Esophagus (tissue), 2 donors: ENCODE measurements around the gene TUBB8. TPM values are rescaled to one million over a fixed set of nuclear protein-coding genes. Genes with fewer than 3 reads are reported as not detected.

Experiments
- H3K27ac ChIP-seq, 2 donors: one replicate each; pipeline ENCODE4 v1.5.1; 2013; ENCODE audit warnings: low read depth in 2 of 2, mild to moderate bottlenecking in 2 of 2, inconsistent platforms in 1 of 2, low read length in 1 of 2, moderate library complexity in 1 of 2
- H3K27me3 ChIP-seq, 2 donors: one replicate each; pipeline ENCODE4 v1.6.1; 2013; ENCODE audit warnings: low read length in 2 of 2, control low read depth in 1 of 2, mild to moderate bottlenecking in 1 of 2; ENCODE audit not compliant: insufficient read depth in 2 of 2, control insufficient read depth in 1 of 2
- H3K36me3 ChIP-seq, 2 donors: one replicate each; pipeline ENCODE4 v1.6.1; 2013; ENCODE audit warnings: low read length in 1 of 2; ENCODE audit not compliant: control insufficient read depth in 2 of 2, insufficient read depth in 2 of 2
- H3K4me1 ChIP-seq, 2 donors: one replicate each; pipeline ENCODE4 v1.6.1; 2013; ENCODE audit warnings: low read length in 1 of 2; ENCODE audit not compliant: control insufficient read depth in 2 of 2, insufficient read depth in 2 of 2
- H3K4me3 ChIP-seq, 2 donors: one replicate each; pipeline ENCODE4 v1.5.1; 2013; ENCODE audit warnings: low read length in 2 of 2, mild to moderate bottlenecking in 2 of 2, low read depth in 1 of 2, moderate library complexity in 1 of 2
- H3K9me3 ChIP-seq, 2 donors: one replicate each; pipeline ENCODE4 v1.6.1; 2013; ENCODE audit warnings: mild to moderate bottlenecking in 2 of 2, low read depth in 1 of 2, low read length in 1 of 2, moderate library complexity in 1 of 2; ENCODE audit not compliant: control insufficient read depth in 2 of 2, insufficient read depth in 1 of 2
- WGBS, 2 donors: extraction: QIAGEN DNeasy Blood & Tissue Kit; methylation state at CpG; one replicate each; pipeline ENCODE4 v1.1.7; 2013; 5-methylcytosine and 5-hydroxymethylcytosine counted together
- polyA plus RNA-seq, 2 donors: library from polyadenylated mRNA; stranded (reverse); fragments of 200-250 nt; gene quantifications; one replicate each; pipeline ENCODE4 v1.2.3, GENCODE V29; 2013
- donor health status: healthy with polysubstance abuse.
- donor health status: Bipolar disorder and iron deficiency.

Gene TUBB8
- under 1 TPM in 1 of 2 donors, not detected in 1; 0.02 TPM for polyA plus RNA-seq

DNA sequence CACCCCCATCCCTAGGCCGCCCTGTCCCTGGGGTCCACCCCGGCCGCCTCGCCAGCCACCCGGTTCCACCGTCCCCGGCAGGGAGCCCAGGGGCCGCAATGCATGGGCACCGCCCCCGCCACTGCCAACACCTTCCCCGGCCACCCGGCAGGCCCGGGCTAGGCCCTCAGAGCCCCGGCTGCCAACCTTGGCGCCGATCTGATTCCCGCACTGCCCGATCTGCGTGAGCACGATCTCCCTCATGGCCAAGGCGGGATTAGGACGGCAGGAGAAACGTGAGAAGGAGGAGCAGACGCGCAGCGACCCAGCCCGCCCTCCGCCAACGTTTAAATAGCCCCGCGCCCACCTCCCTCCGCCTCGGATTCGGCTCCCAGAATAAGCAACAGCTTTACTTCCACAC is at the start of gene TUBB8:
Gene TUBB8, minus strand, starts transcription at position 301 of the 400 bp plus-strand sequence. Its CDS starts 58 bp downstream, at position 243.
- 56 to 81% methylated on average over 23 to 34 of the region's 34 CpGs for WGBS, 2 donors
- Histone ChIP-seq H3K27ac (no peak within 1 kb of the TSS), H3K27me3 (no peaks in the 10 kb centered on the region), H3K36me3 (no peaks in the 10 kb centered on the region), H3K9me3 (no peaks in the 10 kb centered on the region), H3K4me3 (no peak within 1 kb of the TSS), H3K4me1 (no peaks in the 10 kb centered on the region)

- Histone ChIP-seq H3K4me3 (no peak overlapping the region), H3K27me3 (no peaks in the 10 kb centered on the region), H3K27ac (no peak overlapping the region), H3K4me1 (peaks cover 3 to 8% of the 10 kb centered on the region in 2 donors), H3K36me3 (no peaks in the 10 kb centered on the region), H3K9me3 (peaks cover 7 to 8% of the 10 kb centered on the region in 2 donors)
- WGBS, 2 donors, result 6 to 18% methylated on average over 1 of the region's 1 CpG
Observed at GRCh38 chr10:96466-96865, 47.4 kb upstream of the TUBB8 start.

DNA sequence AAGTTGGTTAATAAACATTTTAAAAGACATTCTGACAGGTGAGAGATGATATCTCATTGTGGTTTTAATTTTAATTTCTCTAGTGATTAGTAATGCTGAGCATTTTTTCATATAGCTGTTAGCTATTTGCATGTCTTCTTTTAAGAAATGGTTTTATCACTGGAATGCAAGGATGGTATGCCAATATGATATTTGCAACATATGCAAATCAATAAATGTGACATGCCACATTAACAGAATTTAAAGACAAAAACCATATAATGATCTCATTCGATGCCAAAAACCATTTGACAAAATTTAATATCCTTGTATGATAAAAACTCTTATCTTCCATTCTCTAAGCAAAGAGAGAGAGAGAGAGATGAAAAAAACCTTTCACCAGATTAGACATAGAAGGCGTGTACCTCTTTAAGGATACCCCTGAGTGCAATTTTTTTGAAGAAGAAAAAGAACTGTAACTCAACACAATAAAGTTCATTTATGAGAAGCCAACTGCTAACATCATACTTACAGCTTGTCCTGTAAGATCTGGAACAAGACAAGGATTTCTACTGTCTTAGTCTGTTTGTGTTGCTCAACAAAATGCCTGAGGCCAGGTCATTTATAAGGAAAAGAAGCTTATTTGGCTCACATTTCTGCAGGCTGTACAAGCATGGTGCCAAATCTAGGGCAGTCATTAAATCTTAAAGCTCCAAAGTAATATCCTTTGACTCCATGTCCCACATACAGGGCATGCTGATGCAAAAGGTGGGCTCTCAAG is 46.4 kb upstream of the TUBB8 start:
- H3K27ac ChIP-seq, result no peak overlapping the region
- H3K4me1 ChIP-seq, result peaks cover 3 to 11% of the 10 kb centered on the region in 2 donors
- no peak overlapping the region for H3K4me3 ChIP-seq
- no peaks in the 10 kb centered on the region for H3K27me3 ChIP-seq
- WGBS, 2 donors, result 69 to 71% methylated on average over 2 of the region's 2 CpGs
- peaks cover 7 to 8% of the 10 kb centered on the region in 2 donors for H3K9me3 ChIP-seq
- no peaks in the 10 kb centered on the region for H3K36me3 ChIP-seq

DNA sequence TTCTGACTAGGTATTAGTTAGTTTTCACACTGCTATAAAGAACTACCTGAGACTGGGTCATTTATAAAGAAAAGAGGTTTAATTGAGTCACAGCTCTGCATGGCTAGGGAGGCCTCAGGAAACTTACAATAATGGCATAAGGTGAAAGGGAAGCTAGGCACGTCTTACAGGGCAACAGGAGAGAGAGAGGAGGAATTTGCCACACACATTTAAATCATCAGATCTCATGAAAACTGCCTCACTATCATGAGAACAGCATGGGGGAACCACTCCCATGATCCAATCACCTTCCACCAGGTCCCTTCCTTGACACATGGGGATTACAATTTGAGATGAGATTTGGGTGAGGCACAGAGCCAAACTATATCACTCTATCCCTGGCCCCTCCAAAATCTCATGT is 45.5 kb upstream of the TUBB8 start:
- Histone ChIP-seq H3K27me3 (no peaks in the 10 kb centered on the region), H3K4me3 (no peak overlapping the region), H3K9me3 (peaks cover 7 to 8% of the 10 kb centered on the region in 2 donors), H3K27ac (no peak overlapping the region), H3K36me3 (no peaks in the 10 kb centered on the region), H3K4me1 (peaks cover 3 to 11% of the 10 kb centered on the region in 2 donors)
- 16 to 21% methylated on average over 1 of the region's 1 CpG for WGBS, 2 donors

DNA sequence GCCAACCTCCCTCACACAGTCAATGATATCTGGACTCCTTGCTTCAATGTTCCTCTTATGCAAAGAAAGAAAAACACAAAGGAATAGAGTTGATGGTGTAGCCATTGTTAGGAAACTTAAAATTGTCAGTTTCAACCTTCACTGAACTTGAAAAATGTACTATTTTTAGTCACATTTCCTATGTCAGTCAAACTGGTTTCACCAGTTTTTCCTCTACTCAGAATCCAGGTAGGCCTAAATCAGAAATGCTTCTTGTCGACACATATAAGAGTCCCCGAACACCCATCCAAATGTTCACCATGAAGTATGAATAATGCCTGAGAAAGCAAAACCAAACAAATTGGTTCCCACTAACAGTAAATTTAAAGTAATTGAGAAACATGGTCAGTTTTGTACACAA is 43.8 kb upstream of the TUBB8 start:
- Histone ChIP-seq H3K27me3 (no peaks in the 10 kb centered on the region), H3K4me3 (no peak overlapping the region), H3K4me1 (peaks cover 3 to 11% of the 10 kb centered on the region in 2 donors), H3K36me3 (no peaks in the 10 kb centered on the region), H3K27ac (no peak overlapping the region), H3K9me3 (peaks cover 7 to 8% of the 10 kb centered on the region in 2 donors)
- 45 to 55% methylated on average over 2 of the region's 2 CpGs for whole genome bisulfite sequencing, 2 donors

DNA sequence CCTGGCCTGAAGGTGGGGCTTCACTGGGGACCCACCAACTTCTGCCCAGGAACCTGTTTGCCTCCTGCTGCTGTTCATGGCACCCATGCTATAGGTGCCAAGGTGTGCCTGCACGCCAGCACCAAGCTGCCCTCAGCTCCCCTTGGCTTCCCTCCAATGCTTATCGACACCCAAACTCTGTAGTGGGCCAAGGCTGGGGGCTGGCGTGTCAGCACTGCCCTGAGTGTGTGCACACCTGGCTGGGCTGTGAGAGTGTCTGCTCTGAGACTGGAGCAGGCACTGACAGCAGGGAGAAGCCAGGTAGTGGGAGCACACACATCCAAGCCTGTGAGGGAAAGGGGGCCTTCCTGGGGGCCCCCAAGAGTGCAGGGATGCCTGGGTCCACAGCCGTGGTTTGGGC is 43.1 kb upstream of the TUBB8 start:
- H3K27ac ChIP-seq, result no peak overlapping the region

GRCh38 chr10:91313-91712 is 42.2 kb upstream of the TUBB8 start:
- Histone ChIP-seq H3K27ac (no peak overlapping the region), H3K9me3 (peaks cover 4 to 5% of the 10 kb centered on the region in 2 donors), H3K4me3 (no peak overlapping the region), H3K36me3 (no peaks in the 10 kb centered on the region), H3K27me3 (no peaks in the 10 kb centered on the region), H3K4me1 (peaks cover 3 to 11% of the 10 kb centered on the region in 2 donors)
- 84 to 88% methylated on average over 8 of the region's 8 CpGs for WGBS, 2 donors

More for the DNA sequence above, 43.1 kb upstream of the TUBB8 start:
- H3K4me3 ChIP-seq, result no peak overlapping the region
- WGBS, 2 donors, result 42 to 54% methylated on average over 4 of the region's 4 CpGs
- peaks cover 7 to 8% of the 10 kb centered on the region in 2 donors for H3K9me3 ChIP-seq
- H3K36me3 ChIP-seq, result no peaks in the 10 kb centered on the region
- H3K27me3 ChIP-seq, result no peaks in the 10 kb centered on the region
- H3K4me1 ChIP-seq, result peaks cover 3 to 11% of the 10 kb centered on the region in 2 donors

DNA sequence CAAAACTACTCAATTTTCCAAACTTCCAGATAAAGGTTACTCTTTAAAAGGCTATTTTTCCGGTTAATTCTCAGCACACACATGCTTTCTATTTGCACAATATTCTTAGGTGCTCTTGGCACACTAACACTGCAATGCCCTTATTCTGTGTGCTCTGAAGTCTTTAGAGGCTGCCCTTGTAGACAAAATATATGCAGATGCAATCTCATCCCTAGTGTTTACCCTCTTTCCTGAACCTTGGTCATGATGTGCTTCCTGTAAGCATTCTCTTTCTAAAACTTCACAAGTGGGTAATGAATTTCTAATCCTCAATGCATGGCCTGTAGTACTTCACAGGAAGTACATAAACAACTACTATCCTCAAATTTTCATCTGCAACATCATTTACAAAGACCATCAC is 41.1 kb upstream of the TUBB8 start:
- Histone ChIP-seq H3K27ac (no peak overlapping the region), H3K36me3 (no peaks in the 10 kb centered on the region), H3K4me3 (no peak overlapping the region), H3K9me3 (peaks cover 0 to 4% of the 10 kb centered on the region in 2 donors), H3K4me1 (peaks cover 3 to 11% of the 10 kb centered on the region in 2 donors), H3K27me3 (no peaks in the 10 kb centered on the region)
- 79 to 93% methylated on average over 1 of the region's 1 CpG for WGBS, 2 donors

- peaks cover 3 to 11% of the 10 kb centered on the region in 2 donors for H3K4me1 ChIP-seq
- no peaks in the 10 kb centered on the region for H3K9me3 ChIP-seq
- no peaks in the 10 kb centered on the region for H3K36me3 ChIP-seq
- no peak overlapping the region for H3K27ac ChIP-seq
- no peak overlapping the region for H3K4me3 ChIP-seq
- 57 to 66% methylated on average over 2 of the region's 2 CpGs for WGBS, 2 donors
- H3K27me3 ChIP-seq, result no peaks in the 10 kb centered on the region
Observed at GRCh38 chr10:89248-89647, 40.2 kb upstream of the TUBB8 start.

DNA sequence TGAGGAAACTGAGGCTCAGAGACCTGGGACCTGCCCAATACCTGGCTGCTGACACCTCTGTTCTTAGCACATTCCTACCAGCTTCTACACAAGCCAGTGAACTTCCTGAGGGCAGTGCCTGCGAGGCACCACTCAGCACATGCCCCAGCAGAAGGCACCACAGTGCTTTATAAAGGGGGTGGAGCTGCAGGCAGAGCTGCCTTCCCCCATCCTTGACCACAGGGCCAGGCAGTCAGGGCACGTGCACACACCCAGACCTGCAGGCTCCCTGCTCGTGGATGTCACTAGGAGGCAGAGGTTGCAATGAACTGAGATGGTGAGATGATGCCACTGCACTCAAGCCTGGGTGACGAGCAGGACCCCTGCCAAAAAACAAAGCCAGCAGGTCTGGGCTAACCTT is 39.2 kb upstream of the TUBB8 start:
- Histone ChIP-seq H3K9me3 (no peaks in the 10 kb centered on the region), H3K36me3 (no peaks in the 10 kb centered on the region), H3K4me3 (no peak overlapping the region), H3K4me1 (peaks cover 3 to 11% of the 10 kb centered on the region in 2 donors), H3K27ac (no peak overlapping the region), H3K27me3 (no peaks in the 10 kb centered on the region)
- 60 to 63% methylated on average over 4 of the region's 4 CpGs for WGBS, 2 donors
